Calu3 (cell line): Measurements from ENCODE around the gene CCM2L. TPM values are rescaled to one million over a fixed set of nuclear protein-coding genes. Genes with fewer than 3 reads are reported as not detected.
A peak's percentile ranks its signal among the peaks of the same experiment; 100 is the strongest.

Source experiments
- BruUV-seq: library from RNA; stranded (reverse); fragments of 400-500 nt; replicated peaks from 2 replicates; lab custom pipeline; 2021; lab: Mats Ljungman, UMichigan
- CTCF ChIA-PET: fragments of 300-600 bp; sonication (Branson Sonifier 250); formaldehyde crosslinking; loops from one replicate; lab custom pipeline; 2022; ENCODE audit warnings: antibody characterized with exemption; lab: Charles Lee
- DNase-seq: peaks from one replicate; pipeline ENCODE4 v3.0.0; 2022
- H3K27ac Mint-ChIP-seq: one replicate; pipeline ENCODE4 v1.8.0; 2022; ENCODE audit warnings: mixed read lengths; ENCODE audit not compliant: unreplicated experiment
- H3K27me3 Mint-ChIP-seq: one replicate; pipeline ENCODE4 v1.8.0; 2022; ENCODE audit warnings: mixed read lengths; ENCODE audit not compliant: unreplicated experiment
- H3K36me3 Mint-ChIP-seq: one replicate; pipeline ENCODE4 v1.8.0; 2022; ENCODE audit warnings: mild to moderate bottlenecking, moderate library complexity, mixed read lengths; ENCODE audit not compliant: insufficient read depth, unreplicated experiment
- H3K4me1 Mint-ChIP-seq: one replicate; pipeline ENCODE4 v1.8.0; 2022; ENCODE audit warnings: mild to moderate bottlenecking, low read depth, mixed read lengths; ENCODE audit not compliant: unreplicated experiment
- H3K4me3 Mint-ChIP-seq: one replicate; pipeline ENCODE4 v1.8.0; 2022; ENCODE audit warnings: mild to moderate bottlenecking, low read depth, moderate library complexity, mixed read lengths; ENCODE audit not compliant: unreplicated experiment
- H3K9me3 Mint-ChIP-seq: one replicate; pipeline ENCODE4 v1.8.0; 2022; ENCODE audit warnings: low read depth, mixed read lengths; ENCODE audit not compliant: unreplicated experiment
- intact Hi-C: fragments of 100-400 bp; cut with micrococcal nuclease; formaldehyde crosslinking; loops from one replicate; pipeline ENCODE4 v1.10.0; 2022; ENCODE audit not compliant: unreplicated experiment
- total RNA-seq: library from RNA; stranded (reverse); gene quantifications from 2 replicates; pipeline ENCODE4 v1.2.3, GENCODE V29; 2022
- TF ChIP-seq, protein P1 (sequence below): fragments of 200-600 bp; IDR thresholded peaks from one replicate; pipeline ENCODE4 v1.8.0; 2022; ENCODE audit warnings: antibody characterized with exemption; ENCODE audit not compliant: unreplicated experiment

The CCM2L gene
- total RNA-seq, 1 experiment from 2014 or later: not detected

DNA sequence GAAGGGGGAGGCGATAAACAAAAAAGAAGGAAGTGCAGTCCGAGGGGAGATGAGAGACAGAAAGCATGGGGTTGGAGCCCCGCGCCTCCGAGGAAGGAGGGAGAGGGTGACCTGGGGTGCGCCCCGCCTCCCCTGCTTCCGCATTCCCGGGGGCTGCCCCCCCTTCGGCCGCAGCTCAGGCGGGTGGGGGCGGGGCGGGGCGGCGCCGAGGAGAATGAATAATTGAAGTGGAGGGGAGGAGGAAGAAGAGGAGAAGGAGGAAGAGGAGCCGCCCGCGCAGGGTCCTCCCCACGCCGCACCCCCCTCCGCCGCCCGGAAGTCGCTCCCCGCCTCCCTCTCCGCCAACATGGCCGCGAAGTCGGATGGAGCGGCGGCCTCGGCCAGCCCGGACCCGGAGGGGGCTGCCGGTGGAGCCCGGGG is 42.4 kb upstream of the CCM2L start, which contains the start of gene XKR7:
Gene XKR7 (plus strand): TSS at position 322 of the 420 bp plus-strand sequence. CDS start 25 bp downstream, at position 347.
- H3K27me3 Mint-ChIP-seq: peaks cover 100% of the 10 kb centered on the region
- TF ChIP-seq, protein P1, sequence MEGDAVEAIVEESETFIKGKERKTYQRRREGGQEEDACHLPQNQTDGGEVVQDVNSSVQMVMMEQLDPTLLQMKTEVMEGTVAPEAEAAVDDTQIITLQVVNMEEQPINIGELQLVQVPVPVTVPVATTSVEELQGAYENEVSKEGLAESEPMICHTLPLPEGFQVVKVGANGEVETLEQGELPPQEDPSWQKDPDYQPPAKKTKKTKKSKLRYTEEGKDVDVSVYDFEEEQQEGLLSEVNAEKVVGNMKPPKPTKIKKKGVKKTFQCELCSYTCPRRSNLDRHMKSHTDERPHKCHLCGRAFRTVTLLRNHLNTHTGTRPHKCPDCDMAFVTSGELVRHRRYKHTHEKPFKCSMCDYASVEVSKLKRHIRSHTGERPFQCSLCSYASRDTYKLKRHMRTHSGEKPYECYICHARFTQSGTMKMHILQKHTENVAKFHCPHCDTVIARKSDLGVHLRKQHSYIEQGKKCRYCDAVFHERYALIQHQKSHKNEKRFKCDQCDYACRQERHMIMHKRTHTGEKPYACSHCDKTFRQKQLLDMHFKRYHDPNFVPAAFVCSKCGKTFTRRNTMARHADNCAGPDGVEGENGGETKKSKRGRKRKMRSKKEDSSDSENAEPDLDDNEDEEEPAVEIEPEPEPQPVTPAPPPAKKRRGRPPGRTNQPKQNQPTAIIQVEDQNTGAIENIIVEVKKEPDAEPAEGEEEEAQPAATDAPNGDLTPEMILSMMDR: no peak
- H3K36me3 Mint-ChIP-seq: no peaks in the 10 kb centered on the region
- no peak within 1 kb of the TSS for H3K27ac Mint-ChIP-seq
- H3K9me3 Mint-ChIP-seq: no peaks in the 10 kb centered on the region
- intact Hi-C loops: no loop called here
- H3K4me1 Mint-ChIP-seq: peaks cover 7% of the 10 kb centered on the region
- H3K4me3 Mint-ChIP-seq: no peak within 1 kb of the TSS
- no TSS peak for BruUV-seq
- DNase-seq: no peak
- CTCF ChIA-PET: interaction anchor here (0.7 kb wide), 1 partner anchor 492 kb away, joined by 3 read pairs; no protein-coding TSS in a partner anchor

DNA sequence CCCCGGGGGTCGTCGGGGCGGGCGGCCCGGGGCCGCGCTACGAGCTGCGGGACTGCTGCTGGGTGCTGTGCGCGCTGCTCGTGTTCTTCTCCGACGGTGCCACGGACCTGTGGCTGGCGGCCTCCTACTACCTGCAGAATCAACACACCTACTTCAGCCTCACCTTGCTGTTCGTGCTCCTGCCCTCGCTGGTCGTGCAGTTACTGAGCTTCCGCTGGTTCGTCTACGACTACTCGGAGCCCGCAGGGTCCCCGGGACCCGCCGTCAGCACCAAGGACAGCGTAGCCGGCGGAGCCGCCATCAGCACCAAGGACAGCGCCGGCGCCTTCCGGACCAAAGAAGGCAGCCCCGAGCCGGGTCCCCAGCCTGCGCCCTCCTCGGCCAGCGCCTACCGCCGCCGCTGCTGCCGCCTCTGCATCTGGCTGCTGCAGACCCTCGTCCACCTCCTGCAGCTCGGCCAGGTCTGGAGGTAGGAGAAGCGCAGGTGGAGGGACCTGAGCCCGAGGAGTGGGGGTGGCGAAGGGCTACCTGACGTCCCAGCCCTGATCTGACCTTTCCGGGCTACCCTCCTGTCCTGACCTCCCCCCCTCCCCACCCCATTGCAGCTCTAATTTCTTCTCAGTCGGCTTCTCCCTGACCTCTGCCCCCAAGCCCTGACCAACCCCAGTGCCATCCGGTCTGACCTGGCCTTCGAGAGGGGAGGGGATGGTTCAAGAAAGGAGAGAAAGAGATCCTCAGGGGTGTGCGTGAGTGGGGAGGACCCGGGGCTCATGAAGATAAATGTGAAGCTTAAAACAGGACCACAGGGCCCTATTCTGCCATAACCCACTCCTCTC is 41.7 kb upstream of the CCM2L start:
- TF ChIP-seq, protein P1: no peak
- Mint-ChIP-seq H3K27ac (no peak overlapping the region), H3K4me1 (peaks cover 9% of the 10 kb centered on the region), H3K9me3 (no peaks in the 10 kb centered on the region), H3K36me3 (no peaks in the 10 kb centered on the region), H3K27me3 (peaks cover 100% of the 10 kb centered on the region), H3K4me3 (no peak overlapping the region)
- BruUV-seq: no TSS peak
- DNase-seq: peak; percentile 86
- intact Hi-C loops: no loop called here
- CTCF ChIA-PET: interaction anchor here (2.3 kb wide), 1 partner anchor 17 kb away, joined by 7 read pairs; the partner anchor contains the start of gene PDRG1

- peaks cover 9% of the 10 kb centered on the region for H3K4me1 Mint-ChIP-seq
- DNase-seq: no peak
- H3K36me3 Mint-ChIP-seq: no peaks in the 10 kb centered on the region
- peaks cover 100% of the 10 kb centered on the region for H3K27me3 Mint-ChIP-seq
- H3K4me3 Mint-ChIP-seq: no peak overlapping the region
- no peaks in the 10 kb centered on the region for H3K9me3 Mint-ChIP-seq
- TF ChIP-seq, protein P1: no peak
- H3K27ac Mint-ChIP-seq: no peak overlapping the region
- CTCF ChIA-PET: interaction anchor here (1.2 to 2.3 kb wide), 2 partner anchors 10 to 18 kb away, joined by 5 to 7 read pairs; partner anchors contain the start of gene PDRG1
- intact Hi-C loops: no loop called here
- no TSS peak for BruUV-seq
Measured at GRCh38 chr20:31969991-31970390, 40.2 kb upstream of the CCM2L start.

GRCh38 chr20:31972471-31973021 is 37.7 kb upstream of the CCM2L start:
- intact Hi-C loops: no loop called here
- no peak overlapping the region for H3K4me3 Mint-ChIP-seq
- TF ChIP-seq, protein P1: no peak
- H3K4me1 Mint-ChIP-seq: peaks cover 9% of the 10 kb centered on the region
- no peak for DNase-seq
- H3K27ac Mint-ChIP-seq: no peak overlapping the region
- no TSS peak for BruUV-seq
- peaks cover 99% of the 10 kb centered on the region for H3K27me3 Mint-ChIP-seq
- CTCF ChIA-PET: interaction anchor here (1.2 to 1.6 kb wide), 5 partner anchors 8 to 126 kb away, joined by 3 to 4 read pairs (median 3); no protein-coding TSS in a partner anchor
- H3K9me3 Mint-ChIP-seq: no peaks in the 10 kb centered on the region
- H3K36me3 Mint-ChIP-seq: no peaks in the 10 kb centered on the region
